SU-DHL-6 (cell line): ENCODE measurements around the gene EPAS1.

Experiments
- EZH2phosphoT487 ChIP-seq: fragments of 200-600 bp; sonication (generic), shearing (Covaris generic); conservative IDR thresholded peaks from 2 replicates; pipeline ENCODE4 v1.6.1; 2018; ENCODE audit warnings: mild to moderate bottlenecking, antibody characterized with exemption, low read length, moderate library complexity, mixed read lengths
- TF ChIP-seq, protein P1 (sequence below): fragments of 200-600 bp; sonication (generic); IDR thresholded peaks from one replicate; pipeline ENCODE4 v1.5.1; 2017; ENCODE audit warnings: antibody characterized with exemption, mild to moderate bottlenecking, low read length, moderate library complexity; ENCODE audit not compliant: insufficient read depth, poor library complexity, severe bottlenecking

DNA sequence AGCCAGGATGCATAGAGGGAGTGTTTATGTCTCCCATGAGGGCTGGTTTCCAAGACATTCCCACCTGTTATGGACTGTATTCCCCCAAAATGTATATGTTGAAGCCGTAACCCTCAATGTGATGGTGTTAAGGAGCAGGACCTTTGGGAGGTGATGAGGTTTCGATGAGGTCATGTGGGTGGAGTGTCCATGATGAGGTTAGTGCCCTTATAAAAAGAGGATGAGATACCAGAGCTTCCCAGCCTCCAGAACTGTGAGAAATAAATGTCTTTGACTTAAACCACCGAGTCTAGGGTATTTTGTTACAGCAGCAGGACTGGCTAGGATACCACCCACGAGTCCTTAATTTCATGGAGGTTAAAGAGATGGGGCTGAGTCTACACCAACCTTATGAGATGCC is 22.6 kb upstream of the EPAS1 start:
- TF ChIP-seq, protein P1, sequence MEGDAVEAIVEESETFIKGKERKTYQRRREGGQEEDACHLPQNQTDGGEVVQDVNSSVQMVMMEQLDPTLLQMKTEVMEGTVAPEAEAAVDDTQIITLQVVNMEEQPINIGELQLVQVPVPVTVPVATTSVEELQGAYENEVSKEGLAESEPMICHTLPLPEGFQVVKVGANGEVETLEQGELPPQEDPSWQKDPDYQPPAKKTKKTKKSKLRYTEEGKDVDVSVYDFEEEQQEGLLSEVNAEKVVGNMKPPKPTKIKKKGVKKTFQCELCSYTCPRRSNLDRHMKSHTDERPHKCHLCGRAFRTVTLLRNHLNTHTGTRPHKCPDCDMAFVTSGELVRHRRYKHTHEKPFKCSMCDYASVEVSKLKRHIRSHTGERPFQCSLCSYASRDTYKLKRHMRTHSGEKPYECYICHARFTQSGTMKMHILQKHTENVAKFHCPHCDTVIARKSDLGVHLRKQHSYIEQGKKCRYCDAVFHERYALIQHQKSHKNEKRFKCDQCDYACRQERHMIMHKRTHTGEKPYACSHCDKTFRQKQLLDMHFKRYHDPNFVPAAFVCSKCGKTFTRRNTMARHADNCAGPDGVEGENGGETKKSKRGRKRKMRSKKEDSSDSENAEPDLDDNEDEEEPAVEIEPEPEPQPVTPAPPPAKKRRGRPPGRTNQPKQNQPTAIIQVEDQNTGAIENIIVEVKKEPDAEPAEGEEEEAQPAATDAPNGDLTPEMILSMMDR: no peak
- TF ChIP-seq EZH2phosphoT487: no peak
